H1 (cell line): ENCODE results near the gene SOX13. TPM values are rescaled to one million over a fixed set of nuclear protein-coding genes. Genes with fewer than 3 reads are reported as not detected.

Experiments
- ASH2L ChIP-seq: fragments of 200-600, 300-600 bp; sonication (generic); IDR thresholded peaks from one replicate; pipeline ENCODE4 v1.7.1; 2017; ENCODE audit warnings: low read length
- ATF3 ChIP-seq: IDR thresholded peaks from 2 replicates; pipeline ENCODE4 v1.6.1; 2011; ENCODE audit warnings: low read depth, mild to moderate bottlenecking, low read length; ENCODE audit not compliant: insufficient read depth
- CHD2 ChIP-seq: IDR thresholded peaks from 2 replicates; pipeline ENCODE4 v1.6.1; 2012; ENCODE audit warnings: low read length, improper control_type of control experiment
- CTBP2 ChIP-seq: IDR thresholded peaks from 2 replicates; pipeline ENCODE4 v1.7.0; 2011; ENCODE audit warnings: borderline replicate concordance, mild to moderate bottlenecking, moderate library complexity, mixed read lengths, low read length; ENCODE audit not compliant: insufficient read depth, insufficient read length
- CTCF ChIP-seq, 3 experiments: IDR thresholded peaks; 1 replicate in 2 of 3; 2 replicates in 1 of 3; pipeline versions ENCODE4 v1.5.1 to v1.6.1; 2011; ENCODE audit warnings: low read length in 3 of 3, mild to moderate bottlenecking in 3 of 3, inconsistent platforms in 2 of 3, low read depth in 1 of 3, moderate library complexity in 1 of 3; ENCODE audit not compliant: insufficient read depth in 1 of 3; ENCODE audit errors: control extremely low read depth in 1 of 3
- EP300 ChIP-seq, 2 experiments: IDR thresholded peaks; 1 replicate in 1 of 2; 2 replicates in 1 of 2; pipeline ENCODE4 v1.6.1; 2011 to 2012; ENCODE audit warnings: low read depth in 2 of 2, low read length in 2 of 2, mild to moderate bottlenecking in 2 of 2, borderline replicate concordance in 1 of 2, inconsistent platforms in 1 of 2, moderate library complexity in 1 of 2
- HDAC2 ChIP-seq, 2 experiments: fragments of 300-600 bp in 1 of 2; sonication (generic) in 1 of 2; IDR thresholded peaks; 2 replicates each; pipeline ENCODE4 v1.6.1; 2011 to 2012; ENCODE audit warnings: low read depth in 2 of 2, low read length in 2 of 2, mild to moderate bottlenecking in 2 of 2, moderate library complexity in 2 of 2, borderline replicate concordance in 1 of 2, inconsistent platforms in 1 of 2
- HDAC6 ChIP-seq: IDR thresholded peaks from one replicate; pipeline ENCODE4 v1.7.1; 2012; ENCODE audit warnings: low read depth, mild to moderate bottlenecking, inconsistent platforms, low read length, moderate library complexity
- NANOG ChIP-seq: IDR thresholded peaks from 2 replicates; pipeline ENCODE4 v1.6.1; 2011; ENCODE audit warnings: low read length, low read depth, mild to moderate bottlenecking, inconsistent platforms; ENCODE audit not compliant: insufficient read depth, poor library complexity, severe bottlenecking
- POLR2A ChIP-seq, 2 experiments: IDR thresholded peaks; 1 replicate in 1 of 2; 2 replicates in 1 of 2; pipeline ENCODE4 v1.6.1; 2011; ENCODE audit warnings: low read depth in 2 of 2, low read length in 2 of 2, mild to moderate bottlenecking in 2 of 2; ENCODE audit errors: control extremely low read depth in 1 of 2
- POU5F1 ChIP-seq: IDR thresholded peaks from 2 replicates; pipeline ENCODE4 v1.6.1; 2011; ENCODE audit warnings: low read depth, mild to moderate bottlenecking, low read length, moderate library complexity
- SIN3A ChIP-seq, 2 experiments: IDR thresholded peaks in 1 of 2; conservative IDR thresholded peaks in 1 of 2; 2 replicates each; pipeline ENCODE4 v1.6.1; 2011 to 2012; ENCODE audit warnings: low read length in 2 of 2, improper control_type of control experiment in 1 of 2, low read depth in 1 of 2, mild to moderate bottlenecking in 1 of 2
- SP1 ChIP-seq: IDR thresholded peaks from 2 replicates; pipeline ENCODE4 v1.6.1; 2011; ENCODE audit warnings: low read depth, low read length
- TAF1 ChIP-seq: IDR thresholded peaks from 2 replicates; pipeline ENCODE4 v1.6.1; 2011; ENCODE audit warnings: mild to moderate bottlenecking, low read depth, low read length
- TAF7 ChIP-seq: optimal IDR thresholded peaks from 2 replicates; pipeline ENCODE3; 2011; ENCODE audit warnings: low read depth, mild to moderate bottlenecking, inconsistent platforms, low read length, moderate library complexity, borderline replicate concordance
- TBP ChIP-seq: IDR thresholded peaks from 2 replicates; pipeline ENCODE4 v1.6.1; 2011; ENCODE audit warnings: low read depth, low read length, improper control_type of control experiment
- TCF12 ChIP-seq: IDR thresholded peaks from 2 replicates; pipeline ENCODE4 v1.6.1; 2011; ENCODE audit warnings: low read depth, mild to moderate bottlenecking, low read length
- USF2 ChIP-seq: IDR thresholded peaks from 2 replicates; pipeline ENCODE4 v1.6.1; 2011; ENCODE audit warnings: low read length, improper control_type of control experiment
- polyA plus RNA-seq, 7 experiments: library from polyadenylated mRNA; depleted of rRNA in 3 of 7; stranded (reverse) in 5 of 7; unstranded in 2 of 7; fragments of >200 nt in 5 of 7; fragments of 200-250 nt in 2 of 7; gene quantifications; 1 replicate in 5 of 7; 2 replicates in 1 of 7; 4 replicates in 1 of 7; pipeline versions ENCODE4 v1.2.1 to v1.2.3, GENCODE V29; 2011 to 2013; ENCODE audit warnings: missing spikeins in 2 of 7, mixed read lengths in 2 of 7
- total RNA-seq: library from RNA; stranded (reverse); fragmentation: NEBNext Ultra II Directional; extraction: Animal tissue kit (Norgen Biotek cat#: 25700); gene quantifications from 2 replicates; pipeline ENCODE4 v1.2.1, GENCODE V29; 2021

SOX13 gene
- total and polyA plus RNA-seq, 2 of the 8 experiments (the other 6 are each of a cell fraction or from before 2014, with no cell fraction given), result 113 to 173 TPM

- TF ChIP-seq USF2 (no peak), TAF1 (peak; percentile 63), CHD2 (peak; percentile 45; the same call in 1 of the 2 replicates), CTCF (IDR thresholded peaks at IDR 0.05; ENCODE audit: control extremely low read depth in 1 of 3, insufficient read depth in 1 of 3, low read depth in 1 of 3, low read length in 3 of 3) (no peak), EP300 (IDR thresholded peaks at IDR 0.05; ENCODE audit: borderline replicate concordance in 1 of 2, low read depth in 2 of 2, low read length in 2 of 2) (peak in 1 of 2 experiments; percentile 82; a peak in 1 of 3 replicates), CTBP2 (peak; percentile 22), SP1 (peak; percentile 81), ASH2L (peak; percentile 94), TAF7 (peak; percentile 50), TBP (peak; percentile 66; the same call in 1 of the 2 replicates), TCF12 (0 out of 2 replicates have a peak, but pooled peaks have one; percentile 49), SIN3A (conservative IDR thresholded peaks at IDR 0.05 in 1 of 2, IDR thresholded peaks at IDR 0.05 in 1 of 2; ENCODE audit: low read depth in 1 of 2, low read length in 2 of 2) (peak; percentile 41 to 59; a peak in 1 of 4 replicates), HDAC2 (IDR thresholded peaks at IDR 0.05; ENCODE audit: borderline replicate concordance in 1 of 2, low read depth in 2 of 2, low read length in 2 of 2) (peak in 1 of 2 experiments; percentile 66; a peak in 1 of 4 replicates), ATF3 (no peak), POU5F1 (0 out of 2 replicates have a peak, but pooled peaks have one; percentile 4), HDAC6 (no peak), NANOG (peak; percentile 25), POLR2A (IDR thresholded peaks at IDR 0.05; ENCODE audit: control extremely low read depth in 1 of 2, low read depth in 2 of 2, low read length in 2 of 2) (peak; percentile 66 to 83)
- TF ChIP-seq, all 59 proteins: peak for 19
Measured at GRCh38 chr1:204080163-204080903, 7.4 kb downstream of the SOX13 start (continued).
